GM10266 (cell line): ENCODE results near the gene DHX8.
A peak's percentile ranks its signal among the peaks of the same experiment; 100 is the strongest.
"Not testable (repeated sequence)": the region's sequence is repeated elsewhere in the genome, so short reads cannot be mapped to it uniquely, and the experiment has no call there.

ENCODE experiments used
- DNase-seq: peaks from one replicate; pipeline ENCODE4 v3.0.0; 2012; ENCODE audit errors: extremely low spot score
- TF ChIP-seq, protein P1 (sequence below): IDR thresholded peaks from 2 replicates; pipeline ENCODE4 v1.5.1; 2012; ENCODE audit warnings: mild to moderate bottlenecking, low read depth; ENCODE audit not compliant: control insufficient read depth, insufficient read depth; ENCODE audit errors: missing control alignments

DHX8 gene

DNA sequence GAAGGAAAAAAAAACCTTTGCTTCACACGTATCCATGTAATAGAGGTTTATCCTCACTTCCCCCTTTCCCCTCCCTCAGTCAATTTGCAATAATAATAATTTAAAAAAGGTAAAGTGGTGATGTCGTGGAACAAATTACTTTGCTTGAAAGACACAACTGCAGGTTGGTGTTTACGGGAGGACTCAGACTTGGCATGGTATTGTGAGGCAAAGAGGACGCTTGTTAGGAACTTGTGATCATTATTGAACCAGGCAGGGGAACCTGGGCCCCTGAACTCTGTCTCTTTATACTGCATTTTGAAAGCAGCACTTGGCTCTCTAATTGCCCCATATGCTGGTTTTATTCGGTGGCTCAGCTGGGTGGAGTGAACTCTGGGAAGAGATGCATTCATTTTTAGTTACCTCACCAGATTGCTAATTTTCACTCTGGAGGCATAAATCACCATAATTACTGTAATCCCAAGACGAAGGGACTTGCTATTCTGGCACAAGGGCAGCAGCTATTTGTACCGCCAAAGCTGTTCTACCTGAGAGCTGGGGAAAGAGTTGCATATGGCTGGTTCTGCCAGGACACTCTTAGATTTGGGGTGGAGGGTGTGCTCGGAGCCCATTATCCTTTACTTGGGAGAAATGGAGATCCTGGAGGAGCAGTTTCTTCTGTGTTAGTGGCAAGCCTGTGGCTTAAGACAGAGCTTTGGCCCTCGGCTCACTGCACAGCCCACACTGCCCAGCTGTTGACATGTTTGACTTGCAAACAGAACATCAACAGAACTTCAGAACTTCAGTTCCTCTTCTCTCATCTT is 5.7 kb upstream of the DHX8 start:
- DNase-seq = no peak
- TF ChIP-seq, protein P1, sequence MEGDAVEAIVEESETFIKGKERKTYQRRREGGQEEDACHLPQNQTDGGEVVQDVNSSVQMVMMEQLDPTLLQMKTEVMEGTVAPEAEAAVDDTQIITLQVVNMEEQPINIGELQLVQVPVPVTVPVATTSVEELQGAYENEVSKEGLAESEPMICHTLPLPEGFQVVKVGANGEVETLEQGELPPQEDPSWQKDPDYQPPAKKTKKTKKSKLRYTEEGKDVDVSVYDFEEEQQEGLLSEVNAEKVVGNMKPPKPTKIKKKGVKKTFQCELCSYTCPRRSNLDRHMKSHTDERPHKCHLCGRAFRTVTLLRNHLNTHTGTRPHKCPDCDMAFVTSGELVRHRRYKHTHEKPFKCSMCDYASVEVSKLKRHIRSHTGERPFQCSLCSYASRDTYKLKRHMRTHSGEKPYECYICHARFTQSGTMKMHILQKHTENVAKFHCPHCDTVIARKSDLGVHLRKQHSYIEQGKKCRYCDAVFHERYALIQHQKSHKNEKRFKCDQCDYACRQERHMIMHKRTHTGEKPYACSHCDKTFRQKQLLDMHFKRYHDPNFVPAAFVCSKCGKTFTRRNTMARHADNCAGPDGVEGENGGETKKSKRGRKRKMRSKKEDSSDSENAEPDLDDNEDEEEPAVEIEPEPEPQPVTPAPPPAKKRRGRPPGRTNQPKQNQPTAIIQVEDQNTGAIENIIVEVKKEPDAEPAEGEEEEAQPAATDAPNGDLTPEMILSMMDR = no peak

DNA sequence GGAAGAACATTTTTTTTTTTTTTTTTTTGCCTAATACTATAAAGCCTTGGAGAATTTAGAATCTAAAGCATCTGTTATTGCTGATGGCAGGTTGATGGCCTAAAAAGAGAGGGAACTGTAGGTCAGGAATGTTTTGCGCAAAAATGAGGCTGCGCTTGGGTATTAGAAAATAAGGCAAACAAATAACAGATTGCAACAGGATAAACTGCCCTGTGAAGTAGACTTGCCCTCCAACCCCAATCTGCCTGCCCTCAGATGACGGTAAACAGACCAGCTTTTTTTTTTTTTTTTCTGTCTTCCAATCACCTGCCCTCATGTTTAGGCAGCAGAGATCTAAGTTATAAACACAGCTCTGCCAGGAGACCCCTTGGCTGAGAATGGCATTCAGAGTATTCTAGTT is 3.8 kb upstream of the DHX8 start:
- DNase-seq = no peak
- TF ChIP-seq, protein P1 = no peak

DNA sequence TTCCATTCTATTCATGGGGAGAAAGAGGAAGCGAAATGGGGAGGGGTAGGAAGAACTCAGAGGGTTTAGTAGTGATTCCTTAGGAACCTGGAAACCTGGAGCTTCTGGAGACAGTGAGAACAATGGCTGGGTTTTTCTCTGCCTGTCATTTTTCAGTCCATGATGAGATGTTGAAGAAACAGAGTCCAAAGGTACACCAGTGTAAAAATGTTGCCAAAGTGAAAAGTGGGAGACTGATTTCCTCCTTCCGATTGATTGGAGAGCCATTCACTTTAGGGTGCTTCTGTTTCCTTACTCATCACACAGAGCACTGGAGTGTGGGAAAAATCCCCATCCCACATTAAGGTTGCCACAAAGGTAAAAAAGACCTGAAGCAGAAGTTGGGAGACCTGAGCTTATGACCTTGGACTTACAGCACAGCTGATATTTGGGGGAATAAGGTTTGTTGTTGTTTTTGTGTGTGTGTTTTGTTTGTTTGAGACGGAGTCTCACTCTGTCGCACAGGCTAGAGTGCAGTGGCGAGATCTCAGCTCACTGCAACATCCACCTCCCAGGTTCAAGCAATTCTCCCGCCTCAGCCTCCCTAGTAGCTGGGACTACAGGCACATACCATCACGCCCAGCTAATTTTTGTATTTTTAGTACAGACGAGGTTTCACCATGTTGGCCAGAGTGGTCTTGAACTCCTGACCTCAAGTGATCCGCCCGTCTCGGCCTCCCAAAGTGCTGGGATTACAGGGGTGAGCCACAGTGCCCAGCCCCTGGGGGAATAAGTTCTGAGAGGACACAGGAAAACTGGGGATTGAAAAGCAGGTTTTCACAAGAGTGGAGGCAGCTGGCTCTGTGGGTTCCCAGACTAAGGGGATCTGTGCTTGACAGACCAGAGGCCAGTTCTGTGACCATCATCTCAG is 1.4 kb upstream of the DHX8 start:
- DNase-seq = no peak
- TF ChIP-seq, protein P1 = no peak

DNA sequence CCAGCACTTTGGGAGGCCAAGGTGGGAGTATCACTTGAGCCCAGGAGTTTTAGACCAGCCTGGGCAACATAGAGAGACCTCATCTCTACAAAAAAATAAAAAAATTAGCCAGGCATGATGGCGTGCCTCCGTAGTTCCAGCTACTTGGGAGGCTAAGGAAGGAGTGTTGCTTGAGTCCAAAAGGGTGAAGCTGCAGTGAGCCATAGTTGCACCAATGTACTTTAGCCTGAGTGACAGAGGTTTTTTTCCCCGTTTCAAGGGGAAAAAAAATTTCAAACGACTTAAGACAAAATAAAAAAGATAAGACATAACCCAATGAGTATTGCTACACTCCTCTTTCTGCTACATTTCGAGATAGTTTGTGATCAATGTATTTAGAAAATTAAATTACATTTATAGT is 6.8 kb downstream of the DHX8 start:
- TF ChIP-seq, protein P1 = no peak

DNA sequence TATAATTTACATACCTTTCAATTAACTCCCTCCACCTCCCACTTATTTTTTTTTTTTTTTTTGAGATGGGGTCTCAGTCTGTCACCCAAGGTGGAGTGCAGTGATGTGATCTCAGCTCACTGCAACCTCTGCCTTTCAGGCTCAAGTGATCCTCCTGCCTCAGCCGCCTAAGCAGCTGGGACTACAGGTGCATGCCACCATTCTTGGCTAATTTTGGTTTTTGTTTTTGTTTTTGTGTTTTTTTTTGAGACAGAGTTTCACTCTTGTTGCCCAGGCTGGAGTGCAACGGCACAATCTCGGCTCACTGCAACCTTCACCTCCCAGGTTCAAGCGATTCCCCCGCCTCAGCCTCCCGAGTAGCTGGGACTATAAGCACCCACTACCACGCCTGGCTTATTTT is 25.7 kb downstream of the DHX8 start:
- not testable (repeated sequence) for DNase-seq

More for the DNA sequence above, 6.8 kb downstream of the DHX8 start:
- DNase-seq = no peak

DNA sequence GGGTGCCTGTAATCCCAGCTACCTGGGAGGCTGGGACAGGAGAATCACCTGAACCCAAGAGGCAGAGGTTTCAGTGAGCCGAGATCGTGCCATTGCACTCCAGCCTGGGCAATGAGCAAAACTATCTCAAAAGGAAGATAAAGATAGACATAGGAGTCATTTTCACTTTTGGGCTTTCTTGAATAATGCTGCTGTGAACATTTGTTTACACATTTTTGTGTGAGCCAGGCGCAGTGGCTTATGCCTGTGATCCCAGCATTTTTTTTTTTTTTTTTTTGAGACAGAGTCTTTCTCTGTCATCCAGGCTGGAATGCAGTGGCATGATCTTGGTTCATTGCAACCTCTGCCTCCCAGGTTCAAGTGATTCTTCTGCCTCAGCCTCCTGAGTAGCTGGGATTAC is 27.4 kb downstream of the DHX8 start:
- not testable (repeated sequence) for DNase-seq

DNA sequence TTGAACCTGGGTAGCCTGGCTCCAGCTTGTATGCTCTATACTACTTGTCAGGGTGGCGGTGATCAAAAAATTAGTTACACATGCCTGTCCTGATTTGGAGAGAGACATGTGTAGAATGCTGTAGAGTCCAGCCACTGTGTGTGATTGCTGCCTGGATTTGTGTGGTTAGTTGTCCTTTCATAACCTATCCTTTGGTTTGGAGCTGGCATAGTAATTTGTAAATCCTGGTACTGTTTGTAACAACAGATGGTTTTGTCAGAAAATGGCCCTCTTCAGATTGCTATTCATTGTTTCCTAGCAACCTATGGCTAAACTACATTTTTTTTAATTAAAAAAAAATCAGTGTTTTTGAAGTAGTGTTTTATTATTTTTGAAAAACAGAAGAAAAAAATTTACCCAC is 31.9 kb downstream of the DHX8 start:
- TF ChIP-seq, protein P1 = no peak
- DNase-seq = no peak

DNA sequence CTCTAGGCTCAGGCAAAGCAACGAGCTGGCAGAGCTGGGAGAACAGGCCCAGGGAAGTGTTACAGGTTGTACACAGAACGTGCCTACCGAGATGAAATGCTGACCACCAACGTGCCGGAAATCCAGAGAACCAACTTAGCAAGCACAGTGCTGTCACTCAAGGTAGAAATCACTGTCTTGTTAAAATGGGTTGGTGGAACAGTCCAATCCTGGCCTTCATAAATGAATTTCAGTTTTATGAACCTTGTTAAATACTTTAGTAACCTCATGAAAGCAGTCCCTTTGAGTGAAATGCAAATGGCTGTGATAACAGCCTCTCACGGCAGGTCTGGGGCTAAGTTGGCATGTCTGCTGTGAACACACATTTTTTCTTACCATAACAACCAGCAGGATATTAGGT is 33.4 kb downstream of the DHX8 start:
- TF ChIP-seq, protein P1 = no peak

More for the DNA sequence above, 33.4 kb downstream of the DHX8 start:
- peak; percentile 19 for DNase-seq
